OCI-LY3 (cell line): ENCODE data around the gene MSMO1.
A peak's percentile ranks its signal among the peaks of the same experiment; 100 is the strongest.

Experiments
- EZH2phosphoT487 ChIP-seq: fragments of 200-600 bp; shearing (Covaris generic); IDR thresholded peaks from 2 replicates; pipeline ENCODE4 v1.6.1; 2018; ENCODE audit warnings: antibody characterized with exemption, mixed run types, low read depth
- TF ChIP-seq, protein P1 (sequence below): fragments of 200-600, 300-600 bp; sonication (generic); IDR thresholded peaks from 2 replicates; pipeline ENCODE4 v1.5.1; 2014; ENCODE audit warnings: antibody characterized with exemption, low read length, low read depth

DNA sequence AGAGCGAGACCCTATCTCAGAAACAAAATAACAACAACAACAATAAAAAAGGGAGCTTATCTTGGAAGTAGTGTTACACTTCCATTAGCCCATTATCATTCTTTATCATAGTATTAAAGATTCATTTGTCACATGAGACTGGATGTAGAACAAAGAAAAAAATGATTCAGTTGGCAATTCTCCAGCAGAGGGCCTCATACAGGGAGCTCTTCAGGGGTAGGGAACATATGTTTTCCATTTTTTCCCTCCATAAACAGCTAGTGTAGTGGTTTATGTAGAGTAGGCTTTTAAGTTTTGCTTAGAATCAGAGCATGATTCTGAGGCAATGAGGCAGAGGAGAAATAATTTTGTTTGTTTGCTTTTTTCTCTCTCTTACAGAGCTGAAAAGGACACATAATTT is 57.1 kb downstream of the MSMO1 start:
- TF ChIP-seq, protein P1, sequence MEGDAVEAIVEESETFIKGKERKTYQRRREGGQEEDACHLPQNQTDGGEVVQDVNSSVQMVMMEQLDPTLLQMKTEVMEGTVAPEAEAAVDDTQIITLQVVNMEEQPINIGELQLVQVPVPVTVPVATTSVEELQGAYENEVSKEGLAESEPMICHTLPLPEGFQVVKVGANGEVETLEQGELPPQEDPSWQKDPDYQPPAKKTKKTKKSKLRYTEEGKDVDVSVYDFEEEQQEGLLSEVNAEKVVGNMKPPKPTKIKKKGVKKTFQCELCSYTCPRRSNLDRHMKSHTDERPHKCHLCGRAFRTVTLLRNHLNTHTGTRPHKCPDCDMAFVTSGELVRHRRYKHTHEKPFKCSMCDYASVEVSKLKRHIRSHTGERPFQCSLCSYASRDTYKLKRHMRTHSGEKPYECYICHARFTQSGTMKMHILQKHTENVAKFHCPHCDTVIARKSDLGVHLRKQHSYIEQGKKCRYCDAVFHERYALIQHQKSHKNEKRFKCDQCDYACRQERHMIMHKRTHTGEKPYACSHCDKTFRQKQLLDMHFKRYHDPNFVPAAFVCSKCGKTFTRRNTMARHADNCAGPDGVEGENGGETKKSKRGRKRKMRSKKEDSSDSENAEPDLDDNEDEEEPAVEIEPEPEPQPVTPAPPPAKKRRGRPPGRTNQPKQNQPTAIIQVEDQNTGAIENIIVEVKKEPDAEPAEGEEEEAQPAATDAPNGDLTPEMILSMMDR, result peak; percentile 46
- no peak for TF ChIP-seq EZH2phosphoT487
